HK-2 (cell line): ENCODE data around the gene P2RY1.
"Not testable (repeated sequence)": the region's sequence is repeated elsewhere in the genome, so short reads cannot be mapped to it uniquely, and the experiment has no call there.

Experiments
- DNase-seq: peaks from one replicate; pipeline ENCODE4 v3.0.0-alpha.2; 2018; ENCODE audit not compliant: unreplicated experiment

Gene P2RY1

DNA sequence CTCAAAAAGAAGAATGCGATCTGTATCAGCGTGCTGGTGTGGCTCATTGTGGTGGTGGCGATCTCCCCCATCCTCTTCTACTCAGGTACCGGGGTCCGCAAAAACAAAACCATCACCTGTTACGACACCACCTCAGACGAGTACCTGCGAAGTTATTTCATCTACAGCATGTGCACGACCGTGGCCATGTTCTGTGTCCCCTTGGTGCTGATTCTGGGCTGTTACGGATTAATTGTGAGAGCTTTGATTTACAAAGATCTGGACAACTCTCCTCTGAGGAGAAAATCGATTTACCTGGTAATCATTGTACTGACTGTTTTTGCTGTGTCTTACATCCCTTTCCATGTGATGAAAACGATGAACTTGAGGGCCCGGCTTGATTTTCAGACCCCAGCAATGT is 1.3 kb downstream of the P2RY1 start:
- DNase-seq: no peak

DNA sequence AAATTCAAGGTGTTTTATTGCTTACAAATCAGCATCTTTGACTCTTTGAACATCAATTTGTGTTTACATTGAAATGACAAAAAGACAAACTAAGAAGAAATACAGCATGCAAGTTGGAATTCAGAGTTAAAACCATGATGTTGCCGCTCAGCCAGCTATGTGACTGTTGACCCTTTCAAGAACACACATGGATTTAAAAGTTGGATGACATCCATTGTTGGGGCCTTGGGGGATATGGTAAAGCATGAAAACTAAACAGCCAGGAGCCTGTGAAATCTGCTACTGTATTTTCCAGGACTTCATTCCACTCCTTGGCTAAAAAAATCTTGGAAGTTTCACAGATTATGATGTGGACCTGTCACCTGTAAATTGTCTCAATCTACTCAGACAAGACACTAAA is 4.6 kb downstream of the P2RY1 start:
- no peak for DNase-seq

DNA sequence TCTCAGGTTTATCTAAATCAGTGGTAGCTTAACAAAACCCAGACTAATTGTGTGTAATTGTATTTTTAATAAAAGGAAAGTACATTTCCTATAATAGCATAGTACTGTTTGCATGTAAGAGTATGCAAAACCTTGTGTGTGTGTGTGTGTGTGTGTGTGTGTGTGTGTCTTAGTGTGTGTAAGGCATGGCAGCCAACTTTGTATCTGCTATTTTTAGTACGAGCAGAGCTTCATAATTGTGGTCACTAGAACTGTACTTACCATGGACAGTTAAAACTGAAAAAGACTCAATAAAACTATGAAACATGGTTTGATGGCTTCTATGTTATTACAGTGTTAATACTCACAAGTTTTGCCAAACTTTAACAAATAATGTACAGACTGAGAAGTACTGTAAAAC is 6.2 kb downstream of the P2RY1 start:
- no peak for DNase-seq

DNA sequence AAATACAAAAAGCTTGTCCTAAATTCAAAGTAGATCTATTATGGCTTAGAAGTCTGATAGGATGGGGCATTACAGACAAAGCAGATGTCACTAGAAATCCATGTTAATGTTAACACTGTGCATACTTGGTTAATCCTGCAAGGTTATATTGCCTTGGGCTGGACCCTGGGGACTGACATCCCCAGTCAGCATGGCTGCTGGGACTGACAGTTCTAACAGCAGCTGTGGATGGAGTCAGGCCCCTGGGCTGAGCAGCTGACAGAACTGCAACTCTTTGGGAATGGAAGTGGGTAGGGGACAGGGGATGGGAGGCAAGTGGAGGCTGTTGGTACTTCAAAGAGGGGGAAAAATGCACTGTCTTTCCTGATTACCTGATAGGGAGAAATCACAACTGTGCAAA is 7.5 kb downstream of the P2RY1 start:
- no peak for DNase-seq

DNA sequence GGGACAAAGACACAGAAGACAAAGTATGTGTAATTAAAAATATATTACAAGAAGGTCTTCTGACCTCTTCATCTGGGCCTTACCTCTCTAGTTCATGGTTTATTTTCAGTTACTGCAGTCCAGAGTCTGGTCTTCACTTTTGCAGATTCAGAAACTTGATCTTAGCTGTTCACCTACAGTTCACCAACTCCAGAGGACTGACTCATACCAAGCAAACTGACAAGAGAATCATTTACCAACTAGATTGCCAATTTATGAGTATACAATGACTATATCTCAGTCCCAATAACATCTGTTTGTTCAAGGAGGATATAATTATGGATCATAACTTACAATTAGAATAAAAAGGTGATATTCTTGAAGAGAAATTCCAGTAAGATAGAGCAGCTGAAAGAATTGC is 9.0 kb downstream of the P2RY1 start:
- DNase-seq: no peak

DNA sequence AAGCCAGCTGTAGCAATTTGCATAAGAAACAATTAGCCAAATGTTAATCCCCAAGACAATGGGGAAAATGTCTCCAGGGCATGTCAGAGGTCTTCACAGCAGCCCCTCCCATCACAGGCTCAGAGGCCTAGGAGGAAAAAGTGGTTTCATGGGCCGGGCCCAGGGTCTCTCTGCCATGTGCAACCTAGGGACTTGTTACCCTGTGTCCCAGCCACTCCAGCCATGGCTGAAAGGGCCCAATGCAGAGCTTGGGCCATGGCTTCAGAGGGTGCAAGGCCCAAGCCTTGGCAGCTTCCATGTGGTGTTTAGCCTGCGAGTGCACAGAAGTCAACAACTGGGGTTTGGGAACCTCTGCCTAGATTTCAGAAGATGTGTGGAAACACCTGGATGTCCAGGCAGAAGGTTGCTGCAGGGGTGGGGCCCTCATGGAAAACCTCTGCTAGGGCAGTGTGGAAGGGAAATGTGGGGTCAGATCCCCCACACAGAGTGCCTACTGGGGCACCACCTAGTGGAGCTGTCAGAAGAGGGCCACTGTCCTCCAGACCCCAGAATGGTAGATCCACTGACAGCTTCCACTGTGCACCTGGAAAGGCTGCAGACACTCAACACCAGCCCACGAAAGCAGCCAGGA is 11.8 kb downstream of the P2RY1 start:
- DNase-seq: not testable (repeated sequence)

DNA sequence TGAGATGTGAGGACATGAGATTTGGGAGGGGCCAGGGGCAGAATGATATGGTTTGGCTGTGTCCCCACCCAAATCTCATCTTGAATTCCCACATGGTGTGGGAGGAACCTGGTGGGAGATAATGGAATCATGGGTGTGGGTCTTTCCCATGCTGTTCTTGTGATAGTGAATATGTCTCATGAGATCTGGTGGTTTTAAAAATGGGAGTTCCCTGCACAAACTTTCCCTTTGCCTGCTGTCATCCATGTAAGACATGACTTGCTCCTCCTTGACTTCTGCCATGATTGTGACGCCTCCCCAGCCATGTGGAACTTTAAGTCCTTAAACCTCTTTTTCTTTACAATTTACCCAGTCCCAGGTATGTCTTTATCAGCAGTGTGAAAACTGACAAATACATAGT is 12.7 kb downstream of the P2RY1 start:
- not testable (repeated sequence) for DNase-seq

DNA sequence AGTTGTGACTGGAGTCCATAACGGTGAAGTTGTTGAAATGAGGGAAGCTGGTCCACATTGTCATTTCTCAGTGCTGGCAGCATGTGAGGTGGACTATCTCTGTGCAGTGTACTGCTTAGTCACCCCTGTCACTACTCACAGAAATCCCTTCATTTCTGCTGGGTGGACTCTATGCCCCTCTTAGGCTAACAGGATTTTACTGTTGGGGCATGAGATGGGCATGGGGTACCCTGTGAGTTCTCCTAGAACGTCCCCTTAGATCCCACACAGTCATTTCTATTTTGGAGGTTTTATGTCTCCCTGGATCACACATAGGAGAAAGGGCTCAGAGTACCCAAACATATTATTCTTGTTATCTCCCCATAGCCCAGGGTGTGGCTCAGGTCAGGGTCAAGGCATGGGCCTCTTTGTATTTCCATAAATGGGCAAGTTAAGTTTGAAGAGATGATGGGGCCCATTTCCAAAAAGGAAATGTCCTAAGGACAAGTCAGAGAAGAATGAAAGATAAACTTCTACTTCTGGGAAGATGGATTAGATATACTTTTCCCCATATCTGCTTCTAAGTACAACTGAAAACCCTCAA is 15.2 kb downstream of the P2RY1 start:
- DNase-seq: no peak

DNA sequence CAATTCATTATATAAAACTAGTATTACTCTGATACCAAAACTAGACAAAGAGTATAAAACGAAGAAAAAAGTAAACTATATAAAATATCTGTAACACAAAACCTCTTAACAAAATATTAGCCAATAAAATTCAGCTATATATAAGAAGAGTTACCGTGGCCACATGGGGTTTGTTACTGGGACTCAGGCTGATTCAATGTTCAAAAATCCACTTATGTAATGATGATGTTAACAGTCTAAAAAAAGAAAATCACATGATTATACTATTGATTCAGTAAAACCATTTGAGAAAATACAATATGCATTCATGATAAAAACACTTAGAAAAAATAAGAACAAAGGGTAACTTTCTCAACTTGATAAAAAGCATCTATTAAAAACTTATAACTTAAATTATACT is 18.3 kb downstream of the P2RY1 start:
- DNase-seq: no peak

DNA sequence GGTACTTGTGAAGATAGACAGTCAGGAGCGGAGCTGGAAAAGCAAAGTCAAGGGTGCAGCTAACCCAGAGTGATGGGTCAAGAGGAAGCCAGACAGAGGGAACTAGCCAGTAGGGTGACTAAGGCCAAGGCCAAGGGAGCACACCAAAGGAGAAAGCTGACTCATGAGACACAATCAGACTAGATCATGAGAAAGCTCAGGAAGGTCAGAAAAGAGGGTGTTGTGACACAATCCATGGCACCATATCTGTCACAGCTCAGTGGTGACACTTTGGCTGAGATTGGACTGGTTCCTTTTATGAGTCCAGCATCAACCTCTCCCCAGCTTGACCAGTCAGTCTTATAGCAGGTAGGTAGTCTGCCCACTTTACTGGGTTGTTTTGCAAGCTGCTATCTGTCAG is 22.2 kb downstream of the P2RY1 start:
- no peak for DNase-seq

DNA sequence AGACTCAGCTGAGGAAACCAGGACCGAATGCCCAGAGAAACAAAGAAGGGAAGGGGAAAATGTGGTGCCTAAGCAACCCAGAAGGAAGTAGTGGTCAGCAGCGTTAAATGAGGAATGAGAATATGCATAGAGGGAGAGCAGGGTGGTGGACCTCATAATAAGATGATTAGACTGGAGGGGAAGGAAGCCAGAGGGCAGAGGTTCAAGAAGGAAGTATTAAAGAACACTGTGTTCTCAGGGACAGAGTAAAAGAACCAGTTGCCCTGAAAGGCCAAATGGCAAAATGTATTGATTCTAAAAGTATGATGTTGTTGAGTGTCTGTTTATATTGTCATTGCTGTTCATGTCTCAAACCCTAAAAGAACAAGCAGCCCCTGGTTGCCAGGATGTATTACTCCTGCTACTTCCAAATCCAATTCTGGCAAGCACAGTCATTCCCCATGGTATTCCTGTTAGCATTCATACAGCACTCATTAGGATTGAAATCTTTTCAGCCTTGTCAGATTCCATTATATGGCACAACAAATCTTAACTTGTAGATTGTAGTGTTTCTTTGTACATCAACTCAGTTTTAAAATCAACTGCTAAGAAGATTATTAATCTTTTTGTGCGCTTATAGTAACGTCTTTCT is 23.4 kb downstream of the P2RY1 start:
- DNase-seq: no peak

DNA sequence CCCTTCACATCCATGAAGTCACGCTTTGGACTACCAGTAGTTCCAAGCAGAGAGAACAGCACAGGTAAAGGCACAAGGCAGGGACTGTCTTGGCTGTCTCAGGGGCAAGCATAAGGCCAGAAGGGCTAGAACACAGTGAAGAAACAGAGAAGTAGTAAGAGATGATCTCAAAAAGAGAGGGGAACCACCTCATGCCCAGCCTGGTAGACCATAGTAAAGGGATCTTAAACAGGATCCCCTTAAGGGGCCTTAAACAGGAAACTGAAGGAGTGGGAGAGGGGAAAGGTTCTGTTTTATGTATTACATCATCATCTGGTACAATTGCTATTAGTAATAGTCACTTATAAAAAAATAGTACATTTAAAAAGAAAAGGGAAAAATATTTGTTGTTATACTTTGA is 25.8 kb downstream of the P2RY1 start:
- DNase-seq: no peak

DNA sequence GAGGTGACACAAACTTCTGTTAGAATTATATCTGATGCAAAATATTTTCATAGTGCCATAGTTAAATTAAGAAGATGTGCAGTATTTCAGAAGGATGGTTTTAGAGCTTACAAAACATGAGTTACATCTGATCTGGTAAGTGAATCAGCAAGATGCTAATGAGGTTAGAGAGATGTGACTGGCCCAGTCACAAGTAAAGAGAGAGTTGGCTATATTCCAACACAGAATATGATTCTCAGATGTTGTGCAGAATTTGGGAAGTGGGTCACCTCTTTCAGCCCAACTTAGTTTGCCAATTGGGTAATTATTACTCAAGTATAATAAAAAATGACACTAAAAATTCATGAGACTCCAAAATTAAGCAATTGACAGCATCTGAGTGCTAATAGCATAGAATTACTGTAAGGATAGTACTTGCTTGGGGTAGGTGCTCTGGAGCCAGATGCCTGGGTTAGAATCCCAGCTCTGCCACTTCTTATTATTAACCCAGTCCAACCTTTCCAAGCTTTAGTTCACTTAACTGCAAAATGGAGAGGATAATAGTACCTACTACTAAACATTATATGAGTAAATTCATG is 30.8 kb downstream of the P2RY1 start:
- no peak for DNase-seq

DNA sequence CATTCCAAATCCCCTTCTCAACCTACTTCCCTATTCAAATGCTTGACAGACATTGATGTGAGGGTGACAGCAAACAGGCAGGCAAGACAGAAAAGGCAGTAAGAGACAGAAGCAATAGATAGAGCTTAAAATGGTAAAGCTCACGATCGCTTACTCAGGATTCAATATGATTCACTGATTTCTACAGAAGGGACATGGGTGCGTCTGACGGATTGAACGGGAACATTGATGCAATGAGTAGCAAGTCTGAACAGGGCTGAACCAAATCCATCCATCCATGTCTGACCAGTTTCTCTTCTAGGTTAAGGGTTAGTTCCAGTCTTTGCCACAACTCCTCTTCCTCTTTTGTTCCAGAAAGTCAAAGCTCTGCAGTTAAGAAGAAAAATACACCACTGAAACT is 35.1 kb downstream of the P2RY1 start:
- DNase-seq: no peak

DNA sequence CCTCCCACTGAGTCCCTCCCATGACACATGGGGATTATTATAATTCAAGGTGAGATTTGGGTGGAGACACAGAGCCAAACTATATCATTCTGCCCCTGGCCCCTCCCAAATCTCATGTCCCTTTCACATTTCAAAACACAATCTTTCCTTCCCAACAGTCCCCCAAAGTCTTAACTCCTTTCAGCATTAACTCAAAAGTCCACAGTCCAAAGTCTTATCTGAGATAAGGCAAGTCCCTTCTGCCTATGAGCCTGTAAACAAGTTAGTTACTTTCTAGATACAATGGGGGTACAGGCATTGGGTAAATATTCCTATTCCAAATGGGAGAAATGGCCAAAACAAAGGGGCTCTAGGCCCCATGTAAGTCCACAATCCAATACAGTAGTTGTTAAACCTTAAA is 38.4 kb downstream of the P2RY1 start:
- DNase-seq: not testable (repeated sequence)

DNA sequence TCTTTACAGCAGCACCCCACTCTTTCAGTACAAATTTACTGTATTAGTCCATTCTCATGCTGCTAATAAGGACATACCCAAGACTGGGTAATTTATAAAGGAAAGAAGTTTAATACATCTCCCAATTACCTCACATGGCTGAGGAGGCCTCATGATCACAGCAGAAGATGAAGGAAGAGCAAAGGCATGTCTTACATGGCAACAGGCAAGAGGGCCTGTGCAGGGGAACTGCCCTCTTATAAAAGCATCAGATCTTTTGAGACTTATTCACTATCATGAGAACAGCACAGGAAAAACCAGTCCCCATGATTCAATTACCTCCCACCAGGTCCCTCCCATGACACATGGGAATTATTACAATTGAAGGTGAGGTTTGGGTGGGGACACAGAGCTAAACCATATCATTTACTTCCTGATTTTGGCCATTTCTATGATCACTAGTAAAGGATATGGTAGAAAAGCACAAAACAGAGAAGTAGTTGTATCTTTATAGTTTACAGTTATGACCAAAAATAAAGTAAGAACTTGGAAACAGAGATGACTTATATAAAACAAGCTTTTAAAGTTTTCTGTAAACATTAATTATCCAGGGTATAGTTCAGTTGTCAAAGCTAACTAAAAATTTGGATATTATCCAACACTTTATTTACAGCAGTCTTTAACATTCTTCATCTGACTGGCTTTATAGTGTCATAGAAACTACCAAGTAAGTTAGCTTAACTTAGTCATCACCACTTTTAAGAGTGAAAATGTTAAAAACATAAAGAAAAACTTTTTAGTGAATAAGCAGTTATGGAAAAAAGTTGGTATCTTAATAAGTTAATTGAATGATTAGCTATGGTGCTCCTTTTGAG is 40.2 kb downstream of the P2RY1 start:
- DNase-seq: no peak

DNA sequence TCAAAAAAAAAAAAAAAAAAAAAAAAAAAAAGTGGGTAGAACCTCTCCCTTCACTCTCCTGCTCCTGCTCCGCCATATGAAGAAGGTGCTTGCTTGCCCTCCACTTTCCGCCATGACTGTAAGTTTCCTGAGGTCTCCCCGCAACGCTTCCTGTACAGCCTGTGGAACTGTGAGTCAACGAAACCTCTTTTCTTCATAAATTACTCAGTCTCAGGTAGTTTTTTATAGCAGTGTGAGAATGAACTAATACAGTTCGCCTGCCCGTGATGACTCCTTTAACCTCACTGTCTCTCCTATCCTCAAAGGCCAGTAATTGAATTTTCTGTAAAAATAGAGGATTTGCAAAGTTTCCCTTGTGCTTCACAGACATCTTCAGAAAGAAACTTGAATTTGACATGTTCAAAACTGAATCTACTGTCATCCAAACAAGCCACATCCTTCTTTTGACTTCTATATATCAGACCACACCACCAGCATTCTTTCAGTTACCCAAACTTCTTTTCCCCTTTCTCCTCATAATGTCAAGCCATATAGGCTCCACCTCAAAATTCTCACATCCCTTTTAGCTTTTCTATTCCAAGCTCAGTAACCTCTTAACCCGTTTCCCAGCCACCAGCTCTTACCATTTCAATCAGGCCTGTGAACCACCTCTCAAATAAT is 44.3 kb downstream of the P2RY1 start:
- DNase-seq: no peak

DNA sequence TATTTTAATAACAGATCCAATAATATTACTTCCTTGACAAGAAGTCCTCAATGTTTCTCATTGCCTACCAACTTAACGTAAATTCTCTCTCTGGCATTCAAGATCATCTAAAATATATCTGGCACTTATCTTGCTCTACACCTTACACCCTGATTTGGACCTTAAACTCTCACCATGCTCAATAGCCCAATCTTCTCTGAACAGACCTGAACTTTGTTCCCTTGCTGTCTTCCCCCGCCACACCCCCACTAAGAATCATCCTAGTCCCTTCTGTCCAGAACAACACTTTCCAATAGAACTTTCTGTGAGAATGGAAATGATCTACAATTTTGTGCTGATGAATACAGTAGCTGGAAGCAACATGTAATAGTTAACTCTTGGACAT is 44.9 kb downstream of the P2RY1 start:
- no peak for DNase-seq

DNA sequence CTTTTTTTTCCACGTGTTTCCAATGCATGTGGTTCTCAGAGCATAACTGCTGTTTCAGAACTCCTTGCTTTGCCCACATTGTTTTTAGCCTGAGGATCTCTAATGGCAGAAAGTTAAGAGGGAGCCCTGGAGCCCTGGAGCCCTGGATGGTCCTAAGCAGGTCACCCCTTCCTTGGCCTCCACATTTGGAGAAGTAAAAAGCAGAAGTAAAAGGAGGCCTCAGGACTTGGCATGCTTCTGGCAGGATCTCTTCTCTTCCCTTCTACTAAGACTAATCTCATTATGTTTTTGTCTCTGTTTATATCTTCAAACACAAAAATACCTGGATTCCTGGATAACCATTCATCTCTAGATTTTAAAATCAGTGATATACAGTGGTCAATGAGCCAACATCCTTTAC is 50.1 kb downstream of the P2RY1 start:
- DNase-seq: no peak
